PC-9 (cell line): ENCODE measurements around the gene TRAF3IP1. TPM values are rescaled to one million over a fixed set of nuclear protein-coding genes. Genes with fewer than 3 reads are reported as not detected.

Experiments
- BruUV-seq: library from RNA; stranded (reverse); fragments of 400-500 nt; replicated peaks from 2 replicates; lab custom pipeline; 2021; lab: Mats Ljungman, UMichigan
- CTCF ChIA-PET: fragments of 300-600 bp; sonication (Branson Sonifier 250); formaldehyde crosslinking; loops from one replicate; lab custom pipeline; 2022; ENCODE audit warnings: antibody characterized with exemption; lab: Charles Lee
- POLR2A ChIA-PET: fragments of 300-600 bp; sonication (Branson Sonifier 250); formaldehyde crosslinking; loops from one replicate; lab custom pipeline; 2022; ENCODE audit warnings: antibody characterized with exemption; ENCODE audit not compliant: unreplicated experiment; lab: Charles Lee
- DNase-seq, 2 experiments: peaks; one replicate each; pipeline versions ENCODE4 v3.0.0 to v3.0.0-alpha.2; 2015 to 2022; ENCODE audit warnings: mixed read lengths in 1 of 2
- H2AFZ ChIP-seq: fragments of 200-600 bp; sonication (generic); 2 replicates; pipeline ENCODE4 v1.8.1; 2017; ENCODE audit warnings: antibody characterized with exemption
- H3F3A ChIP-seq: fragments of 200-600 bp; sonication (generic); 2 replicates; pipeline ENCODE4 v1.8.1; 2017; ENCODE audit warnings: antibody characterized with exemption, mild to moderate bottlenecking, low read depth; ENCODE audit not compliant: insufficient read depth
- H3K27ac ChIP-seq: fragments of 200-600 bp; sonication (generic); 2 replicates; pipeline ENCODE4 v1.6.1; 2016; ENCODE audit warnings: mixed run types
- H3K27me3 ChIP-seq: fragments of 200-600 bp; sonication (generic); 2 replicates; pipeline ENCODE4 v1.6.1; 2016; ENCODE audit warnings: low read depth, mixed run types; ENCODE audit not compliant: insufficient read depth
- H3K36me3 ChIP-seq: fragments of 200-600 bp; sonication (generic); 2 replicates; pipeline ENCODE4 v1.6.1; 2016; ENCODE audit warnings: low read depth, mixed run types
- H3K4me1 ChIP-seq: fragments of 200-600 bp; sonication (generic); replicated peaks from 2 replicates; pipeline ENCODE4 v1.6.1; 2016; ENCODE audit warnings: mixed run types; ENCODE audit not compliant: insufficient read depth
- H3K4me2 ChIP-seq: fragments of 200-600 bp; sonication (generic); 2 replicates; pipeline ENCODE4 v1.6.1; 2017; ENCODE audit warnings: mixed run types
- H3K4me3 ChIP-seq: fragments of 200-600 bp; sonication (generic); 2 replicates; pipeline ENCODE4 v1.6.1; 2016; ENCODE audit warnings: mixed run types
- H3K79me2 ChIP-seq: fragments of 200-600 bp; sonication (generic); 2 replicates; pipeline ENCODE4 v1.6.1; 2017; ENCODE audit warnings: low read depth, mixed run types
- H3K9me2 ChIP-seq: fragments of 200-600 bp; sonication (generic); 2 replicates; pipeline ENCODE4 v1.8.1; 2017; ENCODE audit warnings: mild to moderate bottlenecking; ENCODE audit not compliant: insufficient read depth
- H3K9me3 ChIP-seq: fragments of 200-600 bp; sonication (generic); 2 replicates; pipeline ENCODE4 v1.8.1; 2016; ENCODE audit warnings: low read depth; ENCODE audit not compliant: insufficient read depth
- H4K20me1 ChIP-seq: fragments of 200-600 bp; sonication (generic); 2 replicates; pipeline ENCODE4 v1.8.1; 2017; ENCODE audit not compliant: insufficient read depth
- EZH2 ChIP-seq: fragments of 200-600 bp; sonication (generic); IDR thresholded peaks from 2 replicates; pipeline ENCODE4 v1.8.0; 2017; ENCODE audit warnings: antibody characterized with exemption, low read depth
- intact Hi-C: fragments of 100-400 bp; cut with micrococcal nuclease; formaldehyde crosslinking; loops from one replicate; pipeline ENCODE4 v1.10.0; 2022; ENCODE audit not compliant: unreplicated experiment
- total RNA-seq: library from RNA; stranded (reverse); gene quantifications from 2 replicates; pipeline ENCODE4 v1.2.3, GENCODE V29; 2021
- TF ChIP-seq, protein P1 (sequence below): fragments of 200-600 bp; sonication (generic); conservative IDR thresholded peaks from 2 replicates; pipeline ENCODE4 v1.6.1; 2017; ENCODE audit warnings: mixed run types, antibody characterized with exemption, mild to moderate bottlenecking, moderate library complexity

TRAF3IP1 gene
- total RNA-seq, 1 experiment from 2014 or later = 51.7 TPM

DNA sequence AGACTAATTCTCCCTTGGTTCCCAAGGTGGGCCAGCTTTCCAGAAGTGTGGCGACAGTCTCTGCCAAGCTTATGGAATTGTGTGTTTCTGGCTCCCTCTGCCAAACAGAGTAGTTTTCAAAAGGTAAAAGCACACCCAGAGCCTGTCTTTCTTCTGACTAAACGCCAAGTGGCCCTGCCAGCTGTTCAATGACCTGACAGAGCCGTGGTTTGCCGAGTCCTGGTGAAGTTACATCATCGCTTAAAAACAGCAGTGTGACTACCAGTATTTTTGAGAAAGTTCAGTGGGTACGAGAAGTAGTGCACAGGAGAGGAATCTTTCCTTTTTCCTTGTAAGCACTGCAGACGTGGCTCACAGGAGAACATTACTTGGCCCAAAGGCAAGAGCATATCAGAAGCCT, 33.8 kb upstream of the TRAF3IP1 start:
- no peaks in the 10 kb centered on the region for H4K20me1 ChIP-seq
- peak overlapping the region; percentile 72; the same call in 1 of the 2 replicates for H3K4me3 ChIP-seq
- intact Hi-C loops = loop anchor here (5.0 to 10.0 kb wide), 3 partner anchors 151 to 991 kb away; no protein-coding TSS in a partner anchor
- TF ChIP-seq EZH2 = no peak
- TF ChIP-seq, protein P1, sequence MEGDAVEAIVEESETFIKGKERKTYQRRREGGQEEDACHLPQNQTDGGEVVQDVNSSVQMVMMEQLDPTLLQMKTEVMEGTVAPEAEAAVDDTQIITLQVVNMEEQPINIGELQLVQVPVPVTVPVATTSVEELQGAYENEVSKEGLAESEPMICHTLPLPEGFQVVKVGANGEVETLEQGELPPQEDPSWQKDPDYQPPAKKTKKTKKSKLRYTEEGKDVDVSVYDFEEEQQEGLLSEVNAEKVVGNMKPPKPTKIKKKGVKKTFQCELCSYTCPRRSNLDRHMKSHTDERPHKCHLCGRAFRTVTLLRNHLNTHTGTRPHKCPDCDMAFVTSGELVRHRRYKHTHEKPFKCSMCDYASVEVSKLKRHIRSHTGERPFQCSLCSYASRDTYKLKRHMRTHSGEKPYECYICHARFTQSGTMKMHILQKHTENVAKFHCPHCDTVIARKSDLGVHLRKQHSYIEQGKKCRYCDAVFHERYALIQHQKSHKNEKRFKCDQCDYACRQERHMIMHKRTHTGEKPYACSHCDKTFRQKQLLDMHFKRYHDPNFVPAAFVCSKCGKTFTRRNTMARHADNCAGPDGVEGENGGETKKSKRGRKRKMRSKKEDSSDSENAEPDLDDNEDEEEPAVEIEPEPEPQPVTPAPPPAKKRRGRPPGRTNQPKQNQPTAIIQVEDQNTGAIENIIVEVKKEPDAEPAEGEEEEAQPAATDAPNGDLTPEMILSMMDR = no peak
- peaks cover 49% of the 10 kb centered on the region for H3K79me2 ChIP-seq
- no peaks in the 10 kb centered on the region for H3K9me3 ChIP-seq
- no peaks in the 10 kb centered on the region for H3K36me3 ChIP-seq
- ChIA-PET CTCF (no interaction called here), POLR2A (interaction anchor here (0.6 to 0.7 kb wide), 2 partner anchors 145 to 580 kb away, joined by 3 to 6 read pairs; no protein-coding TSS in a partner anchor)
- no TSS peak for BruUV-seq
- H3K27ac ChIP-seq = peak overlapping the region; percentile 85
- peak overlapping the region; percentile 84 for H3K4me2 ChIP-seq
- H3K4me1 ChIP-seq = peaks cover 55% of the 10 kb centered on the region
- H3K9me2 ChIP-seq = no peaks in the 10 kb centered on the region
- H2AFZ ChIP-seq = no peak overlapping the region; the same call in 1 of the 2 replicates
- H3F3A ChIP-seq = peaks cover 44% of the 10 kb centered on the region
- peak; percentile 58 to 65 for DNase-seq
- H3K27me3 ChIP-seq = no peaks in the 10 kb centered on the region

DNA sequence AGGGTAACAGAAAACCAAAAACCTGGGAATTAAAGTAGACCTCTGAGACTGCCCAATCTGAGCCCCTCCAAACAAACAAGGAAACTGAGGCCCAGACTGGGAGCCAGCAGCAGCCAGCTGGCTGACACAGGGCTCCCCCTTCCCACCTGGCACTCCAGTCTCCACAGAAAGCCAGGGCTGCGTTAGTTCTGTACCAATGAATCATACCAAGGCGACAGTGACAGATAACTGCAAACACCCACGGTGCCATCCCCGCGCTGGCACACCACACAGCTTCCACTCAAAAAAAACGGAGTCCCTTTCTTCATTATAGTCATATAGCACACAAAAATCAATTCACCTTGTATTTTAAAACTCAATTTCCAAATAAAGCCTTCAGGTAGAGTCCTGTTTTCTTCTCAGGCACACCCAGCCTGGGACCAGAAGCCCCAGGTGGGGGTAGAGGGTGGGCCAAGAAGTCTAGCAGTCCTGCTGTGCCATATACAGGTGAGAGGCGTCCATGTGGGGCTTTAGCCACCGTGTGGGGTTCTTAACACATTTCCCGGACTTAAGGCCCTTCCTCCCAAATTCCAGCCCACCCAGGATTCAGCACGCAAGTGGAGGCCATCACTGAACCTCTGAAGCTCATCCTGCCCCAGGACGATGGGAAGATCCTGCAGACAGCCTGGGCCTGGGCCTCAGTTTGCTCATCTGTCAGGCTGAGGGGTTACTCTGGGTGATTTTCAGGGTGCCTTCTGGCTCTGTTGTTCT, 33.2 kb upstream of the TRAF3IP1 start:
- Histone ChIP-seq H3K4me1 (peaks cover 55% of the 10 kb centered on the region), H4K20me1 (no peaks in the 10 kb centered on the region), H3K9me3 (no peaks in the 10 kb centered on the region), H3F3A (peaks cover 44% of the 10 kb centered on the region), H3K4me3 (peak overlapping the region; percentile 72; the same call in 1 of the 2 replicates), H3K27me3 (no peaks in the 10 kb centered on the region), H3K9me2 (no peaks in the 10 kb centered on the region), H3K79me2 (peaks cover 49% of the 10 kb centered on the region), H2AFZ (no peak overlapping the region), H3K36me3 (no peaks in the 10 kb centered on the region), H3K27ac (peak overlapping the region; percentile 85), H3K4me2 (peak overlapping the region; percentile 84)
- ChIA-PET POLR2A (interaction anchor here (0.7 to 0.8 kb wide), 4 partner anchors 12 to 630 kb away, joined by 3 to 9 read pairs (median 5); no protein-coding TSS in a partner anchor), CTCF (interaction anchor here (1.0 kb wide), 1 partner anchor 15 kb away, joined by 3 read pairs; no protein-coding TSS in a partner anchor)
- BruUV-seq = TSS peak; percentile 33
- peak in 1 of 2 experiments; percentile 38 for DNase-seq
- TF ChIP-seq, protein P1 = no peak
- no peak for TF ChIP-seq EZH2
- intact Hi-C loops = loop anchor here (5.0 to 10.0 kb wide), 3 partner anchors 150 to 990 kb away; no protein-coding TSS in a partner anchor
